HepG2 (cell line): ENCODE measurements around the gene PLPPR2. TPM values are rescaled to one million over a fixed set of nuclear protein-coding genes. Genes with fewer than 3 reads are reported as not detected.

ENCODE experiments used
- ESRRA ChIP-seq: sonication (generic); formaldehyde crosslinking; IDR thresholded peaks from 2 replicates; pipeline ENCODE4 v1.5.1; 2020; ENCODE audit warnings: mild to moderate bottlenecking, low read depth, missing genetic modification reagents
- KLF12 ChIP-seq: sonication (generic); formaldehyde crosslinking; IDR thresholded peaks from 2 replicates; pipeline ENCODE4 v1.4.0; 2020; ENCODE audit warnings: missing genetic modification reagents, borderline replicate concordance
- NFATC3 ChIP-seq: sonication (generic); formaldehyde crosslinking; IDR thresholded peaks from 2 replicates; pipeline ENCODE4 v1.5.1; 2020; ENCODE audit warnings: mild to moderate bottlenecking, missing genetic modification reagents
- NFRKB ChIP-seq: fragments of 450-650 bp; IDR thresholded peaks from 2 replicates; pipeline ENCODE4 v1.6.1; 2017
- SOX13 ChIP-seq, 3 experiments: fragments of 450-650 bp in 1 of 3; sonication (generic) in 1 of 3; formaldehyde crosslinking in 1 of 3; IDR thresholded peaks in 2 of 3; conservative IDR thresholded peaks in 1 of 3; 2 replicates each; pipeline versions ENCODE4 v1.5.0 to v1.6.1; 2016 to 2020; ENCODE audit warnings: antibody characterized with exemption in 1 of 3, mild to moderate bottlenecking in 1 of 3, missing compliant biosample characterization in 1 of 3, missing genetic modification reagents in 1 of 3, moderate library complexity in 1 of 3
- ZFX ChIP-seq: sonication (generic); formaldehyde crosslinking; IDR thresholded peaks from 2 replicates; pipeline ENCODE4 v1.4.0; 2020; ENCODE audit warnings: mild to moderate bottlenecking, low read depth, missing genetic modification reagents, moderate library complexity
- ZNF207 ChIP-seq: fragments of 450-650 bp; IDR thresholded peaks from 2 replicates; pipeline ENCODE4 v1.6.1; 2016; ENCODE audit warnings: antibody characterized with exemption, borderline replicate concordance
- ZNF264 ChIP-seq: sonication (generic); formaldehyde crosslinking; IDR thresholded peaks from 2 replicates; pipeline ENCODE4 v1.4.0; 2020; ENCODE audit warnings: missing genetic modification reagents
- ZNF569 ChIP-seq: sonication (generic); formaldehyde crosslinking; IDR thresholded peaks from 2 replicates; pipeline ENCODE4 v1.5.0; 2020; ENCODE audit warnings: mild to moderate bottlenecking, missing genetic modification reagents, moderate library complexity, borderline replicate concordance
- ZNF776 ChIP-seq: sonication (generic); formaldehyde crosslinking; IDR thresholded peaks from 2 replicates; pipeline ENCODE4 v1.4.0; 2020; ENCODE audit warnings: mild to moderate bottlenecking, missing genetic modification reagents
- ZNF788 ChIP-seq: sonication (generic); formaldehyde crosslinking; IDR thresholded peaks from 2 replicates; pipeline ENCODE4 v1.5.0; 2020; ENCODE audit warnings: mild to moderate bottlenecking, missing genetic modification reagents, borderline replicate concordance
- polyA plus RNA-seq, 8 experiments: library from polyadenylated mRNA; depleted of rRNA in 3 of 8; stranded (reverse) in 7 of 8; unstranded in 1 of 8; fragments of >200 nt; fragmentation: Illumina TruSeq in 4 of 8; extraction: Trizol in 4 of 8; gene quantifications; 2 replicates each; pipeline versions ENCODE4 v1.2.1 to v1.2.3, GENCODE V29; 2011 to 2016; ENCODE audit warnings: low read depth in 4 of 8, missing spikeins in 1 of 8, mixed read lengths in 1 of 8; ENCODE audit not compliant: insufficient read depth in 1 of 8
- total RNA-seq, 5 experiments: library from RNA; depleted of rRNA; stranded (reverse); fragments of >200 nt; fragmentation: Illumina TruSeq; extraction: Trizol; gene quantifications; 2 replicates each; pipeline ENCODE4 v1.2.3, GENCODE V29; 2016; ENCODE audit warnings: low read depth in 1 of 5
- TF ChIP-seq, protein P1 (sequence below): sonication (generic); formaldehyde crosslinking; IDR thresholded peaks from 2 replicates; pipeline ENCODE4 v1.4.0; 2020; ENCODE audit warnings: missing genetic modification reagents
- TF ChIP-seq, protein P2 (sequence below): sonication (generic); formaldehyde crosslinking; IDR thresholded peaks from 2 replicates; pipeline ENCODE4 v1.4.0; 2020; ENCODE audit warnings: mild to moderate bottlenecking, missing genetic modification reagents
- TF ChIP-seq, protein P3 (sequence below): sonication (generic); formaldehyde crosslinking; IDR thresholded peaks from 2 replicates; pipeline ENCODE4 v1.4.0; 2020; ENCODE audit warnings: missing genetic modification reagents
- TF ChIP-seq, protein P4 (sequence below): sonication (generic); formaldehyde crosslinking; IDR thresholded peaks from 2 replicates; pipeline ENCODE4 v1.4.0; 2020; ENCODE audit warnings: missing genetic modification reagents, borderline replicate concordance

Gene PLPPR2
- total and polyA plus RNA-seq, 2 of the 13 experiments (the other 11 are each of a cell fraction or from before 2014, with no cell fraction given), result 1.5 to 2.1 TPM

DNA sequence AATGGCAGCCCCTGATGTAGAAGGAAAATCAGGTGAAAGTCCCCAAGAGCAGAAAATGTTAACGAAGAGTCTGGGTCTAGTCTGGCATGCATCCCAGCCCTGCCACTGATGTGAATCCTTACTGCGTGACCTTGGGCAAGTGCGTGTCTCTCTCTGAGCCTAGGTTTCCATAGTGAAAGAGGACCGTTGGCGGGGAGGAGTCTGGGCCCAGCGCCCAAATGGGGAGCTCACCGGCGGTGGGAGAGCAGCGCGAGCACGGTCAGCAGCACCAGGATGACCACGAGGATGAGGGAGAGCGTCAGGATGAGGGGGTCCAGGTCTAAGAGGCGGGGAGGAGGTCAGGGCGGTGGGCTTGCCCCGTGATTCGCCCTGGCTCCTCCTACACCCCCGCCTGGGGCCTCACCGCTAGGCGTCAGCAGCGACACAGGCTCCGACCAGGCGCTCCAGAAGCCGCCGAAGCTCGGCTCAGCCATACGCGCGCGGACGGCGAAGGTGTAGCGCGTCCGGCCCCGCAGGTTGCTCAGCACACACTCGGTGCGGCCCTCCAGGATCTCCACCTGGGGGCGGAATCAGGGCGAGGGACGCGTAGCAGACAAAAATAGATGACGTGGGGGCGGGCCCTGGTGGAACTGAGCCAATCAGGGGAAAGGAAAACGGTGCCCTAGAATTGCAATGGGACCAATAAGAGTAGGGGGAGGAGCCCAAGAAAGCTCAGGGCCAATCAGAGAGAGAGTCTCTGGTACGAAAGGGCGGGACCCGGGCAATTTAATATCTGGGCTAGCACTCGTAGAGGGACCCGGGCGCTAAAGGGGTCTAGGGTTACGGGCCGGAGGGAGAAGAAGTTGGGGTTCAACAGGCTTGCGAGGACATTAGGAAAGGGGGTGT lies 25.7 kb downstream of the PLPPR2 start (continued):
- peak; percentile 58; the same call in 1 of the 2 replicates for TF ChIP-seq ZNF776 (CRISPR knock-in tag)
- TF ChIP-seq, protein P1, sequence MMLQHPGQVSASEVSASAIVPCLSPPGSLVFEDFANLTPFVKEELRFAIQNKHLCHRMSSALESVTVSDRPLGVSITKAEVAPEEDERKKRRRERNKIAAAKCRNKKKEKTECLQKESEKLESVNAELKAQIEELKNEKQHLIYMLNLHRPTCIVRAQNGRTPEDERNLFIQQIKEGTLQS (CRISPR knock-in tag), result no peak
- TF ChIP-seq ZNF788 (CRISPR knock-in tag), result peak; percentile 49; the same call in 1 of the 2 replicates
- TF ChIP-seq, protein P2, sequence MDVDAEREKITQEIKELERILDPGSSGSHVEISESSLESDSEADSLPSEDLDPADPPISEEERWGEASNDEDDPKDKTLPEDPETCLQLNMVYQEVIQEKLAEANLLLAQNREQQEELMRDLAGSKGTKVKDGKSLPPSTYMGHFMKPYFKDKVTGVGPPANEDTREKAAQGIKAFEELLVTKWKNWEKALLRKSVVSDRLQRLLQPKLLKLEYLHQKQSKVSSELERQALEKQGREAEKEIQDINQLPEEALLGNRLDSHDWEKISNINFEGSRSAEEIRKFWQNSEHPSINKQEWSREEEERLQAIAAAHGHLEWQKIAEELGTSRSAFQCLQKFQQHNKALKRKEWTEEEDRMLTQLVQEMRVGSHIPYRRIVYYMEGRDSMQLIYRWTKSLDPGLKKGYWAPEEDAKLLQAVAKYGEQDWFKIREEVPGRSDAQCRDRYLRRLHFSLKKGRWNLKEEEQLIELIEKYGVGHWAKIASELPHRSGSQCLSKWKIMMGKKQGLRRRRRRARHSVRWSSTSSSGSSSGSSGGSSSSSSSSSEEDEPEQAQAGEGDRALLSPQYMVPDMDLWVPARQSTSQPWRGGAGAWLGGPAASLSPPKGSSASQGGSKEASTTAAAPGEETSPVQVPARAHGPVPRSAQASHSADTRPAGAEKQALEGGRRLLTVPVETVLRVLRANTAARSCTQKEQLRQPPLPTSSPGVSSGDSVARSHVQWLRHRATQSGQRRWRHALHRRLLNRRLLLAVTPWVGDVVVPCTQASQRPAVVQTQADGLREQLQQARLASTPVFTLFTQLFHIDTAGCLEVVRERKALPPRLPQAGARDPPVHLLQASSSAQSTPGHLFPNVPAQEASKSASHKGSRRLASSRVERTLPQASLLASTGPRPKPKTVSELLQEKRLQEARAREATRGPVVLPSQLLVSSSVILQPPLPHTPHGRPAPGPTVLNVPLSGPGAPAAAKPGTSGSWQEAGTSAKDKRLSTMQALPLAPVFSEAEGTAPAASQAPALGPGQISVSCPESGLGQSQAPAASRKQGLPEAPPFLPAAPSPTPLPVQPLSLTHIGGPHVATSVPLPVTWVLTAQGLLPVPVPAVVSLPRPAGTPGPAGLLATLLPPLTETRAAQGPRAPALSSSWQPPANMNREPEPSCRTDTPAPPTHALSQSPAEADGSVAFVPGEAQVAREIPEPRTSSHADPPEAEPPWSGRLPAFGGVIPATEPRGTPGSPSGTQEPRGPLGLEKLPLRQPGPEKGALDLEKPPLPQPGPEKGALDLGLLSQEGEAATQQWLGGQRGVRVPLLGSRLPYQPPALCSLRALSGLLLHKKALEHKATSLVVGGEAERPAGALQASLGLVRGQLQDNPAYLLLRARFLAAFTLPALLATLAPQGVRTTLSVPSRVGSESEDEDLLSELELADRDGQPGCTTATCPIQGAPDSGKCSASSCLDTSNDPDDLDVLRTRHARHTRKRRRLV (CRISPR knock-in tag), result no peak
- TF ChIP-seq NFRKB, result no peak
- no peak for TF ChIP-seq SOX13 (IDR thresholded peaks at IDR 0.05)
- peak in 1 of 2 experiments; percentile 30; a peak in 1 of 4 replicates for TF ChIP-seq SOX13 (CRISPR knock-in tag; conservative IDR thresholded peaks at IDR 0.05 in 1 of 2, IDR thresholded peaks at IDR 0.05 in 1 of 2)
- no peak for TF ChIP-seq NFATC3 (CRISPR knock-in tag)
- no peak for TF ChIP-seq ZNF207
- TF ChIP-seq ESRRA (CRISPR knock-in tag), result peak; percentile 31; the same call in 1 of the 2 replicates
- TF ChIP-seq, protein P3, sequence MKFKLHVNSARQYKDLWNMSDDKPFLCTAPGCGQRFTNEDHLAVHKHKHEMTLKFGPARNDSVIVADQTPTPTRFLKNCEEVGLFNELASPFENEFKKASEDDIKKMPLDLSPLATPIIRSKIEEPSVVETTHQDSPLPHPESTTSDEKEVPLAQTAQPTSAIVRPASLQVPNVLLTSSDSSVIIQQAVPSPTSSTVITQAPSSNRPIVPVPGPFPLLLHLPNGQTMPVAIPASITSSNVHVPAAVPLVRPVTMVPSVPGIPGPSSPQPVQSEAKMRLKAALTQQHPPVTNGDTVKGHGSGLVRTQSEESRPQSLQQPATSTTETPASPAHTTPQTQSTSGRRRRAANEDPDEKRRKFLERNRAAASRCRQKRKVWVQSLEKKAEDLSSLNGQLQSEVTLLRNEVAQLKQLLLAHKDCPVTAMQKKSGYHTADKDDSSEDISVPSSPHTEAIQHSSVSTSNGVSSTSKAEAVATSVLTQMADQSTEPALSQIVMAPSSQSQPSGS (CRISPR knock-in tag), result peak; percentile 55; the same call in 1 of the 2 replicates
- no peak for TF ChIP-seq ZNF569
- peak; percentile 73 for TF ChIP-seq ZFX (CRISPR knock-in tag)
- peak; percentile 48; the same call in 1 of the 2 replicates for TF ChIP-seq ZNF264
- TF ChIP-seq, protein P4, sequence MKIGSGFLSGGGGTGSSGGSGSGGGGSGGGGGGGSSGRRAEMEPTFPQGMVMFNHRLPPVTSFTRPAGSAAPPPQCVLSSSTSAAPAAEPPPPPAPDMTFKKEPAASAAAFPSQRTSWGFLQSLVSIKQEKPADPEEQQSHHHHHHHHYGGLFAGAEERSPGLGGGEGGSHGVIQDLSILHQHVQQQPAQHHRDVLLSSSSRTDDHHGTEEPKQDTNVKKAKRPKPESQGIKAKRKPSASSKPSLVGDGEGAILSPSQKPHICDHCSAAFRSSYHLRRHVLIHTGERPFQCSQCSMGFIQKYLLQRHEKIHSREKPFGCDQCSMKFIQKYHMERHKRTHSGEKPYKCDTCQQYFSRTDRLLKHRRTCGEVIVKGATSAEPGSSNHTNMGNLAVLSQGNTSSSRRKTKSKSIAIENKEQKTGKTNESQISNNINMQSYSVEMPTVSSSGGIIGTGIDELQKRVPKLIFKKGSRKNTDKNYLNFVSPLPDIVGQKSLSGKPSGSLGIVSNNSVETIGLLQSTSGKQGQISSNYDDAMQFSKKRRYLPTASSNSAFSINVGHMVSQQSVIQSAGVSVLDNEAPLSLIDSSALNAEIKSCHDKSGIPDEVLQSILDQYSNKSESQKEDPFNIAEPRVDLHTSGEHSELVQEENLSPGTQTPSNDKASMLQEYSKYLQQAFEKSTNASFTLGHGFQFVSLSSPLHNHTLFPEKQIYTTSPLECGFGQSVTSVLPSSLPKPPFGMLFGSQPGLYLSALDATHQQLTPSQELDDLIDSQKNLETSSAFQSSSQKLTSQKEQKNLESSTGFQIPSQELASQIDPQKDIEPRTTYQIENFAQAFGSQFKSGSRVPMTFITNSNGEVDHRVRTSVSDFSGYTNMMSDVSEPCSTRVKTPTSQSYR (CRISPR knock-in tag), result no peak
- TF ChIP-seq KLF12 (CRISPR knock-in tag), result no peak
